CD4-positive, alpha-beta T cell (primary cell): ENCODE results near the gene ACTN1. TPM values are rescaled to one million over a fixed set of nuclear protein-coding genes. Genes with fewer than 3 reads are reported as not detected.
A peak's percentile ranks its signal among the peaks of the same experiment; 100 is the strongest.

ENCODE experiments used
- ATAC-seq: fragments of 200-7000 bp; cut with Tn5 transposase; one replicate; pipeline ENCODE4 v1.10.0; 2022; ENCODE audit warnings: mild to moderate bottlenecking; ENCODE audit not compliant: poor library complexity
- CTCF ChIA-PET: fragments of 350-600 bp; sonication (Branson Sonifier 250); formaldehyde crosslinking; loops from one replicate; lab custom pipeline; 2021; ENCODE audit warnings: antibody characterized with exemption, inconsistent platforms; lab: Charles Lee
- POLR2A ChIA-PET: fragments of 350-600 bp; sonication (Branson Sonifier 250); formaldehyde crosslinking; loops from one replicate; lab custom pipeline; 2021; ENCODE audit warnings: antibody characterized with exemption, inconsistent platforms; lab: Charles Lee
- DNase-seq, 14 experiments: peaks; one replicate each; pipeline ENCODE4 v3.0.0-alpha.2; 2013 to 2020; ENCODE audit warnings: mixed read lengths in 2 of 14
- H3K27ac ChIP-seq, 2 donors: one replicate each; pipeline versions ENCODE4 v1.5.1 to v1.7.0; 2013; ENCODE audit warnings: low read length in 2 of 2, low read depth in 1 of 2, mild to moderate bottlenecking in 1 of 2
- H3K27me3 ChIP-seq, 2 experiments: 1 replicate in 1 of 2; 2 replicates in 1 of 2; pipeline versions ENCODE4 v1.6.1 to v1.7.0; 2013; ENCODE audit warnings: low read length in 2 of 2, control low read depth in 1 of 2, mild to moderate bottlenecking in 1 of 2, moderate library complexity in 1 of 2; ENCODE audit not compliant: insufficient read depth in 2 of 2, control insufficient read depth in 1 of 2
- H3K36me3 ChIP-seq: one replicate; pipeline ENCODE4 v1.6.1; 2013; ENCODE audit warnings: low read length, control low read depth; ENCODE audit not compliant: insufficient read depth
- H3K4me1 ChIP-seq: one replicate; pipeline ENCODE4 v1.6.1; 2013; ENCODE audit warnings: low read length, control low read depth; ENCODE audit not compliant: insufficient read depth
- H3K4me3 ChIP-seq: one replicate; pipeline ENCODE4 v1.5.1; 2013; ENCODE audit warnings: mild to moderate bottlenecking, low read length, moderate library complexity
- H3K9me3 ChIP-seq, 2 experiments: 1 replicate in 1 of 2; 2 replicates in 1 of 2; pipeline versions ENCODE4 v1.6.1 to v1.7.0; 2013; ENCODE audit warnings: low read length in 2 of 2, mild to moderate bottlenecking in 2 of 2, control low read depth in 1 of 2, moderate library complexity in 1 of 2; ENCODE audit not compliant: control insufficient read depth in 1 of 2, insufficient read depth in 1 of 2
- H3K27ac Mint-ChIP-seq: one replicate; pipeline ENCODE4 v1.8.0; 2020; ENCODE audit warnings: mixed read lengths
- H3K27me3 Mint-ChIP-seq: one replicate; pipeline ENCODE4 v1.8.0; 2021; ENCODE audit warnings: mixed read lengths
- H3K36me3 Mint-ChIP-seq: one replicate; pipeline ENCODE4 v1.8.0; 2021; ENCODE audit warnings: low read depth, mixed read lengths
- H3K4me1 Mint-ChIP-seq: one replicate; pipeline ENCODE4 v1.8.0; 2021; ENCODE audit warnings: low read depth, mixed read lengths
- H3K4me3 Mint-ChIP-seq: one replicate; pipeline ENCODE4 v1.8.0; 2020; ENCODE audit warnings: mild to moderate bottlenecking, mixed read lengths
- H3K9me3 Mint-ChIP-seq: one replicate; pipeline ENCODE4 v1.8.0; 2020; ENCODE audit warnings: mixed read lengths
- intact Hi-C, 2 experiments: fragments of 100-400 bp; cut with DNase I in 1 of 2; cut with micrococcal nuclease in 1 of 2; formaldehyde crosslinking; loops; one replicate each; pipeline versions ENCODE4 v1.15.1 to v1.9.0; 2023 to 2025; cut with DNase I, micrococcal nuclease
- total RNA-seq, 174 experiments: library from RNA in 2 of 174; stranded (reverse) in 2 of 174; gene quantifications; one replicate each; pipeline ENCODE4 v1.2.3 and lab custom pipeline; 2021 to 2026
- TF ChIP-seq, protein P1 (sequence below): fragments of 200-600 bp; IDR thresholded peaks from one replicate; pipeline ENCODE4 v1.8.0; 2022; ENCODE audit warnings: antibody characterized with exemption, mild to moderate bottlenecking

Gene ACTN1
- total RNA-seq, 2 experiments from 2014 or later, result 128 to 143 TPM

DNA sequence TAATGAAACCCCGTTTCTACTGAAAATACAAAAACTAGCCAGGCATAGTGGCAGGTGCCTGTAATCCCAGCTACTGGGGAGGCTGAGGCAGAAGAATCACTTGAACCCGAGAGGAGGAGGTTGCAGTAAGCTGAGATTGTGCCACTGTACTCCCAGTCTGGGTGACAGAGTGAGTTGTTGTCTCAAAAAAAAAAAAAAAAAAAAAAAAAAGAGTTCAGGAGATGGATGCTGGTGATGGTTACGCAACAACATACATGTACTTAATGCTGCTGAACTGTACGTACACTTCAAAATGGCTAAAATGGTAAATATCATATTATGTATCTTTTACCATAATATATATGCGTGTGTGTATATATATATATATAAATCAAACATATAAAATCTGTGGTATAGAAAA lies 29.0 kb downstream of the ACTN1 start:
- Mint-ChIP-seq H3K4me3 (no peak overlapping the region), H3K36me3 (peaks cover 15% of the 10 kb centered on the region), H3K4me1 (peaks cover 91% of the 10 kb centered on the region), H3K9me3 (no peaks in the 10 kb centered on the region), H3K27ac (peak overlapping the region; percentile 95), H3K27me3 (no peaks in the 10 kb centered on the region)
- Histone ChIP-seq H3K4me3 (no peak overlapping the region), H3K27ac (no peak overlapping the region), H3K9me3 (no peaks in the 10 kb centered on the region), H3K27me3 (no peaks in the 10 kb centered on the region), H3K4me1 (peaks cover 80% of the 10 kb centered on the region), H3K36me3 (peaks cover 2% of the 10 kb centered on the region)
- TF ChIP-seq, protein P1, sequence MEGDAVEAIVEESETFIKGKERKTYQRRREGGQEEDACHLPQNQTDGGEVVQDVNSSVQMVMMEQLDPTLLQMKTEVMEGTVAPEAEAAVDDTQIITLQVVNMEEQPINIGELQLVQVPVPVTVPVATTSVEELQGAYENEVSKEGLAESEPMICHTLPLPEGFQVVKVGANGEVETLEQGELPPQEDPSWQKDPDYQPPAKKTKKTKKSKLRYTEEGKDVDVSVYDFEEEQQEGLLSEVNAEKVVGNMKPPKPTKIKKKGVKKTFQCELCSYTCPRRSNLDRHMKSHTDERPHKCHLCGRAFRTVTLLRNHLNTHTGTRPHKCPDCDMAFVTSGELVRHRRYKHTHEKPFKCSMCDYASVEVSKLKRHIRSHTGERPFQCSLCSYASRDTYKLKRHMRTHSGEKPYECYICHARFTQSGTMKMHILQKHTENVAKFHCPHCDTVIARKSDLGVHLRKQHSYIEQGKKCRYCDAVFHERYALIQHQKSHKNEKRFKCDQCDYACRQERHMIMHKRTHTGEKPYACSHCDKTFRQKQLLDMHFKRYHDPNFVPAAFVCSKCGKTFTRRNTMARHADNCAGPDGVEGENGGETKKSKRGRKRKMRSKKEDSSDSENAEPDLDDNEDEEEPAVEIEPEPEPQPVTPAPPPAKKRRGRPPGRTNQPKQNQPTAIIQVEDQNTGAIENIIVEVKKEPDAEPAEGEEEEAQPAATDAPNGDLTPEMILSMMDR, result no peak
- intact Hi-C loops, result no loop called here
- ChIA-PET CTCF (no interaction called here), POLR2A (interaction anchor here (0.7 kb wide), 1 partner anchor 18 kb away, joined by 3 read pairs; no protein-coding TSS in a partner anchor)
- DNase-seq (no peak), ATAC-seq (no peak)

DNA sequence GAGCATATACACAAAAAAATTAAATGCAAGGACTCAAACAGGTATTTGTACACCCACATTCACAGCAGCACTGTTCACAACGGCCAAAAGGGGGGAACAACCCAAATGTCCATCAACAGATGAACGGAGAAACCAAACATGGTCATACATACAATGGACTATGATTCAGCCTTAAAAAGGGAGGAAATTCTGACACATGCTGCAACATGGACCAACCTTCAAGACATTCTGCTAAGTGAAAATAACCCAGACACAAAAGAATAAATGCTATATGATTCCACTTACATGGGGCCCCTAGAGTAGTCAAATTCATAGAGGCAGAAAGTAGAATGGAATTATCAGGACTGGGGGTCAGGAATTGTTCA lies 29.5 kb downstream of the ACTN1 start:
- DNase-seq (no peak), ATAC-seq (no peak)
- H3K4me3 Mint-ChIP-seq, result no peak overlapping the region
- peak overlapping the region; percentile 95 for H3K27ac Mint-ChIP-seq
- no peaks in the 10 kb centered on the region for H3K9me3 Mint-ChIP-seq
- CTCF ChIA-PET, result no interaction called here
- H3K4me3 ChIP-seq, result no peak overlapping the region
- POLR2A ChIA-PET, result interaction anchor here (0.9 to 1.2 kb wide), 2 partner anchors 10 to 11 kb away, joined by 3 to 4 read pairs; no protein-coding TSS in a partner anchor
- H3K27me3 ChIP-seq, result no peaks in the 10 kb centered on the region
- peaks cover 91% of the 10 kb centered on the region for H3K4me1 Mint-ChIP-seq
- no peaks in the 10 kb centered on the region for H3K27me3 Mint-ChIP-seq
- H3K9me3 ChIP-seq, result no peaks in the 10 kb centered on the region
- peaks cover 15% of the 10 kb centered on the region for H3K36me3 Mint-ChIP-seq
- TF ChIP-seq, protein P1, result no peak
- intact Hi-C loops, result loop anchor here in 1 of 2 experiments (5.0 kb wide), 1 partner anchor 33 kb away; no protein-coding TSS in a partner anchor
- peaks cover 79% of the 10 kb centered on the region for H3K4me1 ChIP-seq
- no peak overlapping the region for H3K27ac ChIP-seq
- H3K36me3 ChIP-seq, result peaks cover 2% of the 10 kb centered on the region

DNA sequence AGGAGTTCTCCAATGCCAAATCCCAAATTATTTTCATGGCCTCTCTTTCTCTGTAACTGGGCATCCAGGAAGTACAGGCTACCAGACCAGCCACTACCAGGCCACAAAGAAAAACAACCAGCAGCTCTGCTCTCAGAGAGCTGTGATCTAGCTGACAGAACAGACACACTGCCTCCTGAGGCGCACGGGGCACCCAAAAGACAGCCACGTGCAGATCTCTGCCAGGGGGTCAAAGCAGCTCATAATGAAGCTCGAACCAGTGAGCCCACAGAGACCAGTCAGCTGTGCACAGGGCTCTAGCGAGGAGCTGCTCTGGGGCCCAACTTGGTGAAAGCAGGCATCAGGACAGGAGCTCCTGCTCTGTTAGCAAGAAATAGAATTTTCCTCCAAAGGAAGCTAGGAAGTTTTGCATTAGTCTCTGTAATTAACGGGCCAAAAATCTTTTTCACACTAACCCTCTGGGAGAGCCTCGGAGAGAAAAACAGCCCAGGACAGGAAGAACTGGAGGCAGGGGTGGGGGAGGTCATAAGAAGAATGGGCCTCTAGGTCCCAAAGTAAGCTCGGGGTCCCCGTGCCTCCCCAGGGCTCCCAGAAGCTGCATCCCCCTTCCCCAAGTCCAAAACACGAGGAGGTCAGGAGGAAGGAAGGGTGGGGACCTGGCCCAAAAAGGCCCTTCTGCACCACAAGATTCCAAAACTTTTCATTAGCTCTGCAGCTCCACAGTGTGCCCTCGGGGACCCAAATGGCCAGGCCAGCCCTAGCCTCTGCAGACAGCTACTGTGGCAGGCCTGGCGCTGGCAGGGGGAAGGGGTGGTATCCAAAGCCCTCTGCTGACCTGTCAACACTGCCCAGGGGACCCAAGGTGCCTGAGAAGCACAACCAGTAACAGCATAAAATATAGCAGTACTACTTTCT lies 30.2 kb downstream of the ACTN1 start:
- peaks cover 81% of the 10 kb centered on the region for H3K4me1 ChIP-seq
- no peaks in the 10 kb centered on the region for H3K9me3 Mint-ChIP-seq
- TF ChIP-seq, protein P1, result no peak
- no peaks in the 10 kb centered on the region for H3K27me3 Mint-ChIP-seq
- ATAC-seq, result no peak
- H3K4me1 Mint-ChIP-seq, result peaks cover 93% of the 10 kb centered on the region
- peaks cover 15% of the 10 kb centered on the region for H3K36me3 Mint-ChIP-seq
- POLR2A ChIA-PET, result interaction anchor here (0.7 to 2.2 kb wide), 8 partner anchors 9 to 32 kb away, joined by 3 to 8 read pairs (median 3); no protein-coding TSS in a partner anchor
- peaks cover 2% of the 10 kb centered on the region for H3K36me3 ChIP-seq
- peak overlapping the region; percentile 95 for H3K27ac Mint-ChIP-seq
- H3K27me3 ChIP-seq, result no peaks in the 10 kb centered on the region
- H3K9me3 ChIP-seq, result no peaks in the 10 kb centered on the region
- H3K4me3 Mint-ChIP-seq, result peak overlapping the region; percentile 15
- intact Hi-C loops, result loop anchor here in 1 of 2 experiments (5.0 kb wide), 1 partner anchor 33 kb away; no protein-coding TSS in a partner anchor
- CTCF ChIA-PET, result interaction anchor here (0.9 kb wide), 1 partner anchor 10 kb away, joined by 3 read pairs; no protein-coding TSS in a partner anchor
- peak in 1 of 14 experiments; percentile 36 for DNase-seq
- no peak overlapping the region for H3K4me3 ChIP-seq
- peak overlapping the region; percentile 17 to 30 for H3K27ac ChIP-seq
